ENCODE results near the gene UTP15.

DNA sequence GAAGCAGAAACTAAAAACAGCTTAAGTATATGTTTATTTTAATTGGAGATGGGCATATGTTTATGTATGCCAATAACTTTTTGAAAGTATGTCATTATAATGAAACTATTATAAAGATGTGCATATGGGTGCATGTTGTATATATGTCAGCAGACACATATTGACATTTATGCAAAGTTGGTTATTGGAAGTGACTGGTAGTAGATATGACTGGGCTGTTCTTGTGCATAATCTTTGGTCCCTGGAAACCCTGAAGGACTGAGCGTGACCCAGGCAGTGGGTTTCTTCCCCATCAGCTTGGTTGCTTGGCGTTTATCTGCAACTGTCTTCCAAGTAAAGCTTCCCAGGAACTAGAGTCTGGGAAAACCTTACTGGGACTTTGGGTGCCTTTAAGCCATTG lies 25.8 kb upstream of the UTP15 start:
- TF ChIP-seq EP300 (IDR thresholded peaks at IDR 0.05) = no peak
- TF ChIP-seq, protein P1, sequence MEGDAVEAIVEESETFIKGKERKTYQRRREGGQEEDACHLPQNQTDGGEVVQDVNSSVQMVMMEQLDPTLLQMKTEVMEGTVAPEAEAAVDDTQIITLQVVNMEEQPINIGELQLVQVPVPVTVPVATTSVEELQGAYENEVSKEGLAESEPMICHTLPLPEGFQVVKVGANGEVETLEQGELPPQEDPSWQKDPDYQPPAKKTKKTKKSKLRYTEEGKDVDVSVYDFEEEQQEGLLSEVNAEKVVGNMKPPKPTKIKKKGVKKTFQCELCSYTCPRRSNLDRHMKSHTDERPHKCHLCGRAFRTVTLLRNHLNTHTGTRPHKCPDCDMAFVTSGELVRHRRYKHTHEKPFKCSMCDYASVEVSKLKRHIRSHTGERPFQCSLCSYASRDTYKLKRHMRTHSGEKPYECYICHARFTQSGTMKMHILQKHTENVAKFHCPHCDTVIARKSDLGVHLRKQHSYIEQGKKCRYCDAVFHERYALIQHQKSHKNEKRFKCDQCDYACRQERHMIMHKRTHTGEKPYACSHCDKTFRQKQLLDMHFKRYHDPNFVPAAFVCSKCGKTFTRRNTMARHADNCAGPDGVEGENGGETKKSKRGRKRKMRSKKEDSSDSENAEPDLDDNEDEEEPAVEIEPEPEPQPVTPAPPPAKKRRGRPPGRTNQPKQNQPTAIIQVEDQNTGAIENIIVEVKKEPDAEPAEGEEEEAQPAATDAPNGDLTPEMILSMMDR (IDR thresholded peaks at IDR 0.05) = no peak
- TF ChIP-seq POLR2AphosphoS5 (IDR thresholded peaks at IDR 0.05) = no peak

Data from stomach (tissue), 4 donors.